IPS-11a (cell line): ENCODE results near the gene P4HB.

Experiments used
- H3K4me3 ChIP-seq: one replicate; pipeline ENCODE4 v1.5.1; 2013; ENCODE audit warnings: low read depth, low read length, control low read depth

Gene P4HB

DNA sequence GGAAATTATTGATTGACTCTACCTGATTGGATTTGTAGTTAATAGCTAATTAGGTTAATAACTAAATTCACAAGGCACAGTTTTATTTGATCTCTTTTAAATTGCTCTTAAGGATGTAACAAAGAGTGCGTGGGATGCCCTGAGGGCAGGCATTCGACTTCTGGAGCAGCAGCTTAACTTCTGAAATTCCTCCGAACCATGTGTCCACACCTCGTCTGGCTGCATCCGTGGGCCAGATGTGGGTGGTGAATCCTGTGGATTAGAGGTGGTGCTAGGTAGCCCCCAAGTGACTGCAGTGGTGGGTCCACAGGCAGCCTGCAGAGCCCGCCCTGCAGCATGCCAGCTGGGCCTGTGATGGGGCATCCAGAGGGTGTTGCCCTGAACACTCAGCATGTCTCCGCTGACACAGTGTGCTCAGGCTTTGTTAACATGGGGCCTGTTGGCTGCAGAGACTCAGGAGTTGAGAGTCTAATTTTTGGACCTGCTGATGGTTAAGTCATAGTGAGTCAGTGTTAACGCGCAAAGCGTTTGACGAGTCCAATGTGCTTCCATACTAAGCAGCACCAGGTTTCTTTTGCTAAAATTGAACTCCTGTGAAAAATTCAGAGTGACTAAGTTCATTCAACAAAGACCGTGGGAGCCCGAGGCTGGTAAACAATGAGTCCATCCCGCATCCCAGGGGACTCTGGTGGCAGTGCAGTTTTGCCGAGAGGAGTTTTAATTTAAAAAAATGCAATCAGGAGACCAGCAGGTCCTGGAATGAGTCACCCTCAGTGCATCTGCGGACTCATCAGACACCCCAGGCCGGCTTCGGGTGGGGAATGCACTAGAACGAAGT lies 37.9 kb upstream of the P4HB start:
- H3K4me3 ChIP-seq = no peak overlapping the region

DNA sequence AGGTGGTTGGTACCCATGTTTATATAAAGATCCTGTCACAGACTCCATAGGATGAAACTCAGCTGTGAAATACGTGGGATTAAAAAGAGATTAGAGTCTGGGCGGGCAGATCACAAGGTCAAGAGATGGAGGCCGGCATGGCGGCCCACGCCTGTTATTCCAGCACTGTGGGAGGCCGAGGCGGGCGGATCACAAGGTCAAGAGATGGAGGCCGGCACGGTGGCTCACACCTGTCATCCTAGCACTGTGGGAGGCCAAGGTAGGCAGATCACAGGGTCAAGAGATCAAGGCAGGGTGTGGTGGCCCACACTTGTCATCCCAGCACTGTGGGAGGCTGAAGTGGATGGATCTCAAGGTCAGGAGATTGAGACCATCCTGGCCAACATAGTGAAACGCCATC lies 35.1 kb upstream of the P4HB start:
- H3K4me3 ChIP-seq = no peak overlapping the region

DNA sequence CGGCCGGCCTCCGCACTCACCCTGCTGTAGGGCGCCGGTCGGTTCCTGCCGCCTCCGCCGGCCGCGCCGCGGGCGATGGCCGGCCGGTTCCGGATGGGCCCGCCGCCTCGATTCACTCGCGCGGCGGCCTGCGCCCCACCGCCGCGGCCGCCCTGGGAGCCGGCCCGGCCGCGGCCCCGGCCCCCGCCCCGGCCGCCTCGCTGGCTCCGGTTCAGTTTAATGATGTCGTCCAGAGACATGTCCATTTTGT lies 30.9 kb upstream of the P4HB start:
- peak overlapping the region; percentile 96 for H3K4me3 ChIP-seq

DNA sequence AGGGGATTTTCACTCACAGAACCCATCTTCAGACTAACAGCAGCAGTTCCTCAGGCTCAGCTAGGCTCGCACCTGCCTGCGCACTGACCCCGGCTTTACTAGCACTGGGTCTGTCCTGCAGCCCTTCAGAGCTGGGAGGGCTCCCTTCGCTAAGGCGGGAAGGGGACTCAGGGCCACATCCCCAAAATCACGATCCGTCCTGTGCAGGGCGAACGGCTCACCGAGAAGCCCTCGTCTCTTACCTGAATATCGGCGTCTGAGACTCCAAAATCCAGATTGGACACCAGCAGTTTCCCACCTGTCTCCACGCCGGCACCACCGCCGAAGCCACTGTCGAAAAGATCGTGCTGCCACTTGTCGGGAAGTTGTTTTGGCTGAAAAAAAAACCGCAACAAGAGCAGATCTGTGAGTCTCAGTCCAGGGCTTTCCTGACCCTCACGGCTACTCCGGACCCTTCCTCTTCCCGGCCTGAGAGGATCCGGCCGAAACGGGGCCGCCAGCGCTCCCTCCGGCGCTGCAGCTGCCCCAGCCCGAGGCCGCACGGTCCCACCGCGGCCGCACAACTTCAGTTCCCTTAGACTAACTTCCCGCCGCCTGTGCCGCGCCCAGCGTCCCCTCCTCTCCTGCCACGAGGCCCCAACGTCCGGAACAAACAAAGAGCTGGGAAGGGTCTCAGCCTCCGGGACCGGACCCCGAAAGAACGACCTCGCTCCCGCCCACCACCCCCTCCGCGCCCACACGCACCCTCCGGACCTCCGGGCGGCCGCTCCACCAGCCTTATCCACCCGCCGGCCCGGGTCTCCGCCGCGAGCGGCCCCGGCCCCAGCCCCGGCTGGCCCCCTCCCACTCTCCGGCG lies 30.3 kb upstream of the P4HB start:
- peak overlapping the region; percentile 96 for H3K4me3 ChIP-seq

DNA sequence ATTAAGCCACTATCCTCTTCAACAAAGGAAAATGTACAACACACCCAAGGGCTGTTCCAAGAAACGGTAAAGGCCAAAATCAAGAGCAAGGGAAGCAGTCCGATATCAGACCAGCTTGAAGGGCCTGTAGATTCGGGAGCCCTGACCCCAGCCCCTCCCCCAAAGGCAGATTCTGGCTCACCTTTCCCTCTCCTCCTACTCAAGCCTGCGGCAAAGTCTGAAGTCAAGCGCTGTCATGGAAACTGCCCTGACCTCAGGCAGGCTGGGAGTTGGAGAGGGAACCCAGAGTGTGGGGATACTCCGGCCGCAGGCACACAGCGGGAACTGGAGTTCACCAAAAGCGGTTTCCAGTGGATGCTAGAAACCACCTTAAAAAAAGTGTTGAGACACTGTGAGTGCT lies 29.3 kb upstream of the P4HB start:
- no peak overlapping the region for H3K4me3 ChIP-seq

DNA sequence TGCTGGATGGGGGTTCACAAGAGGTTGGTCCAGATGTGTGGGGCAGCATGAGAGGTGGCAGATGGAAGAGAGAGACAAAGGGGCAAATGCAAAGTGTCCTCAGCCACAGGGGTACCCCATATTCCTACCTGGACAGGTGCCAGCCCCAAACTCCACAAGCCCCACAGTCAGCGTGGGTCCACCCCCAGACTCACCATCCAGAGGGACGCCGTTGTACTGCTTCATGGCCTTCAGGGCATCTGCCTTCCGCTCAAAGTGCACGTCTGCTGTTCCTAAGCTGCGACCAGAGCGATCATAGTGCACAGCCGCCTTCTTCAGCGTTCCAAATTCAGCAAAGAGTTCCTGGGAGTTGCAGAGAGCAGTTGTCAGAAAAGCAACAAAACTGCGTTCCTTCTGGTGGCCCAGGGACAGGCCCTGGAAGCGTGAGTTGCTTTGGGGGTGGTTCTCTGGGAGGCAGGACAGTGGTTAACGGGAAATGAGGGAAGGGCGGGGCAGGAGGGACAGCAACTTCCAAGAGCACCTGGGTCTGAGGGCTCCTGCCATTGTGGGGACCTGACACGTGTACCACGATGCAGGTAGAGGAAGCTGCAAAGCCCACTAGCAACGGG lies 28.8 kb upstream of the P4HB start:
- H3K4me3 ChIP-seq = no peak overlapping the region

DNA sequence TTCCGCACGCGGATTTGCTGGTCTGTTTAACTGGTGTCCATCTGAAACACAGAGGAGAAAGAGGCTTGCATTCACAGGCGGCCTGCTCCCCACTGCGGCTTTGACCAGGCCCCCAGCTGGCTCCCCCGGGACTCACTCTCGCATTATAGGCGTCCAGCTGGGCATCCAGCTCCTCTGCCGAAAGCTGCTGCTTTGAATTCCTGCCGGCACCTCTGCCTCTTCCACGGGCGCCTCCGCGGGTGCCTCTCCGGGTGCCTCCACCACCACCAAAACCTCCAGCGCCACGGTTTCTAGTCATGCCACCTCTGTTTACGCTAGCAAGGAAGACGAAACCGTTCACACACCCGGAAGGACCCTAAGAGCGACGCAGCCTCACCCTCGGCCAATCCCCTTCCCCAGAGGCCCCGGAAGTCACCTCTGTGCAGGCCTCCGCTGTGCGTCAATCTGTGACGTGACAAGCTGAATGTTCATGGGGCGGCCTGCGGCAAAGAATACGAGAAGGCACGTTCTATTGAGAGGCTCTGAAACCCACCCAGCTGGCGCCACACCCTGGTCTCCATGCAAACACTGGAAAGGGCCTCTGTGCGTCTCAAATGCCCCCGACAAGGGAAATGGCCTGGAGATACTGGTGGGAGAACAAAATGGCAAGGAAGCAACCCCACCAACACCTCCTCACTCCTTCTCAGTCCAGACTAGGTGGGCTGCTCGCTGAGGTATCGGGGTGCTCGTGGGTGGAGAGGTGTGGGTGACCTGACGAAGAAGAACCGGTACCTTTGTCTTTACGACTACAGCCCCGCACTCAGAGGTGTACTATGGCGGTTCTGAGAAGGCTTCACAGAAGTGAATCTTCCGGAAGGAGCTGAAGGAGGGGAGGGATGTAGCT lies 28.0 kb upstream of the P4HB start:
- no peak overlapping the region for H3K4me3 ChIP-seq

DNA sequence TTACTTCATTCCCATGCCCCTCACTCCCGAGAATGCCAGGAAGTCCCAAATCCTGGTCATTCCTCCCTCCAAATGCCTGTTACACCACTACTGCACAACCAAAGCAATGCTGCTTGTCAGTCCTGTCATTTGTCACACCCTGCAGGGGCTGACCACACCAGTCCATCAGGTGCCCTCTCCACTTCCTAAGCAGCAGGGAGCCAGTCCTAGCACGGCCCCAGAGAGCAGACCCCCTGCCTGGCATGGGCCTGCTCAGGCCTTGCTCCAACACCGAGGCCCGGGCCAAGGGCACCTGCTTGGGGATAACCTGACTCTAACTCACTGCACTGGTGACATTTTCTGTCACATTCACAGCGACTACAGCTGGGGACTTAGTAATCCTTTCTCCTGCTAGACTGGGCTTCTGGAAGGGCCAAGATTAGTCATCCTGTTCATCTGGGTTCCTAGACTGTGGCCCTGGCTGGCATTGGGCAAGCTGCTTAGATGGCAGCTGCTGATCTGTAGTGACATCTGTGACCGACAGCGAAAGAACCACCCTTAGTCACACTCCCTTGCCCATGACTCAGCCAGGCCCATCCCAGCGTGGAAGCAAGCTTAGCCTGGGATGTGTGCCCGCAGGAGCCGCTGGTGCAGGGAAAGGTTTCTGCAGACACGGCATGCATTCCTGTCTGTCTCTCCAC lies 25.7 kb upstream of the P4HB start:
- H3K4me3 ChIP-seq = no peak overlapping the region

DNA sequence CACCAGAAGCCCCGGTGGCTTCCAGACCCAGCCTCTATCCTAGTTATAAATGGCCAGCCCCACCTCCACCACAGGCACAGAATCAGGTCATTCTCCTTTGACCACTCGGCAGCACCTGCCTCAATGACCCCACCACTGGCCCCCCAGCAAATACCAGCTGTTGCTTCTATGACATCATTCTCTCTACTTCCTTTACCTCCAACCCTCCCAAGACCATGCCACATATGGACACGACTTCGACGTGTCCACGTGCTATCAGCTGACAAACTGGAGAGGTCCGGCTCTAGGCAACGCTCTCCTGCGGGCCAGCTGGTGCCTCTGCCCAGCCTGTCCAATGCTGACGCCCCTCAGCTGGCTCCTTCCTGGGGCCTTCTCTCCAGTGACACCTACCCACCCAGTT lies 25.1 kb upstream of the P4HB start:
- H3K4me3 ChIP-seq = no peak overlapping the region

DNA sequence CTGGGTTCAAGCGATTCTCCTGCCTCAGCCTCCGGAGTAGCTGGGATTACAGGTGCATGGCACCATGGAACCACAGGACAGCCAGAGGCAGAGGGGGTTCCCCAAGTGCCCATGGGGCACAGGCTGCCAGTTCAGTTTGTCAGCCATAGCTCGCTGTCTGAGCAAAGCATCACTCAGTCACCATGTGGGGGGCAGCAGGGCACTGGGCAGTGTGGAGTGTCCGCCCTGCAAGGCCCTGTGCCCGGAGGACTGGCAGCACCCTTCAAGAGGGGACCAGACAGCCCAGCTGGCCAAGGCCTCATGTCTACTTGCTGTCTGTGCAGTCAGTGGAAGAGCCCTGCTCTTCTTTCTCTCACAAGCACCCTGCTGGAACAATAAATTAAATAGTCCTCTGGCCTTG lies 24.6 kb upstream of the P4HB start:
- H3K4me3 ChIP-seq = no peak overlapping the region

DNA sequence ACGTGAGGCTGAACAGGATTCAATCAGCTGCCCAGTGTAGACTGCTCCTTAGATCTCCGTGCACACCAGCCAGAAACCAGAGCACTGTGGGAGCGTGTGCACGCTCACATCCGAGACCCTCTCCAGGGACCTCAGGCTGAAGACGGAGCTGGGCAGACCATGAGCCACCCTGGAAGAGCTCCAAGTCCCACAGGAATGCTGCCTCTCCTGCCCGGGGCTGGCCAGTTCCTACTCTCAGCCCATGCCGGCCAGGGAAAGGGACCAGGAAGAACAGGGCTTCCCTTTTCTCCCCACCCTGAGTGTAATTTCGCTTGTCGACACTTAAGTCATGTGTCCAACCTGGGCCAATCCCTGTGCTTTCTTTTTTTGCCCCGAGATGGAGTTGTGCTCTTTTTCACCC lies 24.2 kb upstream of the P4HB start:
- no peak overlapping the region for H3K4me3 ChIP-seq

DNA sequence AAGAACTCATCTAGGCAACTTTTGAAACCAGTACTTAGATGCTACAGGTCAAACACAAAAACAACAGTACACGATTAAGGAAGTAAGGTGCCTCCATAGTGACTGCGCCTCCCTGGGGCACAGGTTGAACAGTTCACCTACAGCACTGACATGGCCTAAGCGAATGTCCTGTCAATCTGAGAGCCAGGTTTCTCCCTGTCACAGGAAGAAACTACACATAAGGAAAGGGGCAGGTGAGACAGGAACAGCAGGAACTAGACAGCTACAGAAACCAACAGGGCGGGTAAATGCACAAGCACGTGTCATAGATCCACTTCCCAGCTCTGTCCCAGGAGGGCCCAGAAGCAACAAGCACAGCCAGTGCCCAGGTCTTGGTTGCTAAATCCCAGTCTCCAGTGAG lies 18.8 kb upstream of the P4HB start:
- H3K4me3 ChIP-seq = no peak overlapping the region

DNA sequence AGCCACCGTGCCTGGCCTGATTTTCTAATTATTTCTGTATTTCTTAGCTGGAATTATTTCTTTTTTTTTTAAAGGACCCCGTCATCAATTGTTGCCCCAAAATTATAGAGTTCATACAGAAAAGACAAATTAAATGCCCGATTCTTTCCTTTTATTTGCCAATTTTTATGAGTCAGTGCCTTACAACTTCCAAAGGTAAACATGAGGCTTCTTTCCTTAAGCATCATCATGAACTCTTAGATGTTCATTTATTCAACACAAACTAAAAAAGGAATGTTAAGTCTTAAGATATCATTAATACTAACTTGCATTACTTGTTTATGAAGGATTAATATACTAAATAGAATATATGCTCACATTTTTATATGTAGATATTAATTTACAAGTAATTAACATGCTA lies 18.0 kb upstream of the P4HB start:
- no peak overlapping the region for H3K4me3 ChIP-seq

DNA sequence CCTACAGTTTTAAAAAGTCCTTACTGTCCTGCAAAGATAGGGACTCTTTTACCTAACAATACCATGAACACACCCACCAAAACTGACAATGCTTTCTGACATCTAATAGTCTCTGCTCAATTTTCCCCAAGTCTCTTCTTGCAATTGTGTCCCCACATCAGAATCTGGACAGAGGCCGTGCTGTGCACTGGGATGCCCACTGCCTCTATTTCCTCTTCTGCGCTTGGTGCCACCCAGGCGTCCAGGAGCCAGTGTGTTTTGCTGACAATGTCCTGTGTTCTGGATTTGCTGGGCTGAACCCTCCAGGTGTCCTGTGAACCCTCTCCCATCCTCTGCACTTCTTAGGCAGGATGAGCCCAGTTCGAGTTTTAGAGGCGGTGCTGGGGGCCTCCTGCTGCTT lies 17.2 kb upstream of the P4HB start:
- H3K4me3 ChIP-seq = no peak overlapping the region

DNA sequence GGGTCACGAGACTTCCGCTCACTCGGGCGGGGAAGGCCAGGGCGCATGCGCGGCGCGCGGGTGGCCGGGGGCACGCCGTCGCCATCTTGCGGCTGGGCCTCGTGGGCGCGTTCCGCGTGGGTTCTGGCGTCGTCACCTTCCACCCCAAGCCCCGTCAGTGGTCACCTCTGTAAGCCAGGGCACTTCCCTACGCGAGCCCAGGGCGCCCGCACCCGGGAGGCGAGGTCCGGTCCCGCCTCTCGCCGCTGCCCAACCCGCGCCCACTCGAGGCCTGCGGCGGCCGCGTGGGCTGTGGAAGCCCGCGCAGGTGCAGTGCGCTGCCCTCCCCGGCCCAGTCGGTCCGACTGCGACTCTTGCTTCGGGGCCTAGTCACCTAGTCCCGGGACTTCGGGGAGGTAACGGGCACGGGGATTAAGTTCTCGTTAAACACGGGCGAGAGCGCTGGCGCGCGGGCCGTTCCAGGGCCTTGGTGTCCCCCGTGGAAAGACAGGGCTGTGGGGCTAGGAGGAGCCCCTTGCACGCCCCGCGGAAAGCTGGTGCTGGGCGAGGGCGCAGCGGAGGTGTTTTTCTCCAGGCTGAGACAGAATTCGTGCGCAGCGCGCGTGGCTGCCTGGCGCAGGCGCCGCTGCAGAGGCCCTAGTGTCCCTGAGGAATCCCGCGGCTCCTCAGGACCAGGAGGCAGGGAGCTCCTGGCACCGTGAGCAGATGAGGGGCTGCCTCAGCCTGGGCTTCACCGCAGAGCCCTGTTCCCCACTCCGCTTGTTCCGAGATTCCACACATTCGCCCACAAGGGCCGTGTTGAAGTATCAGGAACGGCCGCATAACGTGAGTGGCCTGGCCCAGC lies 11.3 kb upstream of the P4HB start:
- peak overlapping the region; percentile 81 for H3K4me3 ChIP-seq

DNA sequence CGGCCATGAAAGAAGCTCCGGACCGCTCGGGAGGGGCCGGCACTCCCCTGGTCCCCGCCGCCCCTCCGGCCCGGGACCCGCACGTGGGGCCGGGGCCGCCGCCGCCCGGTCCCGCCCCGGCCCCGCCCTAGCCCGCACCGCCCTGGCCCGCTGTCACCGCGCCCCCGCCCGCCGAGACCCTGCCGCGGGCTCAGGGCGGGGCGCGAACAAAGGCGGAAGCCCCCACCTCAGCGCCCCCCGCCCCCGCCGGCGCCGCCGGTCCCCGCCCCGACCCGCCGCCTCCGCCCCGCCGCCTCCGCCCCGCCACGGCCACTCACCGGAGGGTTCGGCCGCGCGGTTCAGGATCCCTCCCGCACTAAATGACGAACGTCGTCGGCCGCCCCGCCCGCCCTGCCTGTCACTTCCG lies 10.6 kb upstream of the P4HB start, which contains the start of gene ARHGDIA:
Gene ARHGDIA, minus strand, starts transcription at position 357 of the 406 bp plus-strand sequence. CDS start 1,407 bp downstream, outside the sequence.
- peak within 1 kb of the TSS; percentile 81 for H3K4me3 ChIP-seq

DNA sequence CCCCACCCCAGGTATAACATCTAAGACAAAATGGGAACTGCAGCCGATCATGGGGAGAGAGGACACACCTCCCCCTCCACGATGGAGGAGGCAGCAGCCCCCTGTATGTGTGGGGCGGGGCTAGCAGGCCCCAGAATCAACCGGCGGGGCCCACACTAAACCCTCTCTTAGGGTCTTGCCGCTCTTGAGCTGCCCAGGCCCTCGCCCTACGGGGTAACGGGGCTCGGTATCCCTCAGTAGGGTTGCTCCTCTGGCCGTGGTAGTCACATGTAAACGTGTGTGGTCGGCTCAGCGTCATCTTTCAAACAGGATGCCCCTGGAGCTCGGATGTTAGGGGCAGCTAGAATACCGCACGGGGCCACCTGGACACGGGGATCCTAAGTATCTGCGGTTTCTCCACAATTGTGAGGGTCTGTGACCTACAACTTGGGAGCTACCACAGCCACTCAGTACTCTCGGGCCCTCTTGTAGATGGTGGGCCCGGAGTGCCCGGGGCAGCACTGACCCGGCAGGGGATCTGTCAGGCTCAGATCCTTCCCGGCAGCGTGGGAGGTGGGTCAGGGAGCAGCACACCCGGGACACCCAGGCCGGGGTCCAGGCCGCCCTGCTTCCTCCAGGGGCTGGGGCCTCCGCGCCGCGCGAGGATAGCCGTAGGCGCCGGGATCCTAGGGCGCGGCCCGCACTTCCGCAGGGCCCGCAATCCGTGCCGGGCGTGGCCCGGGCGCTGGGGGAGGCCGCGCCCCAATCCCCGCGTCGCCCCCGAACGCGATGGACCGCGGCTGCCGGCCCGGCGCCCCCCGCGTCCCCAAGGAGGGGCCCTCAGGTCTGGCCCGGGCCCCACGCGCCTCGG lies 10.0 kb upstream of the P4HB start:
- H3K4me3 ChIP-seq = peak overlapping the region; percentile 72
